ENCODE results near the gene FAM83D.

The FAM83D gene

DNA sequence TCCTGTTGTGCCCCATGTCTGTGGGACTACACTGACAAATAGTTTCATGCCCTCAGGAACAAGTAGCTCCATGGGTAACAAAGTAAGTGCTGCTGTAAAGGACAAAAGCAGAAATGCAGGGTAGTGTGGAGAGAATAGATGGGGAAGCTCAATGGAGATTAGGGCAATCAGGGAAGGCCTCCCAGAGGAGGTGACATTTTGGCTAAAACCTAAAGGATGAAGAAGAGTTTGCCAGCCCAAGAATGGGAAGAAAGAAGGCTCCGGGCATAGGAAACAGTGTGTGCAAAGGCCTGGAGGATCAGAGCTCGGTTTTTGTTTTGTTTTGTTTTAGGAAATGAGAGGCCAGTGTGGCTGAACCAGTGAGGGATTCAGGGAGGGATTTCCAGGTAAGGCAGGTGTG, 43.6 kb upstream of the FAM83D start:
- DNase-seq (ENCODE audit: low read depth, low spot score): no peak
- CTCF ChIA-PET: interaction anchor here (1.0 to 6.7 kb wide), 4 partner anchors 11 to 237 kb away, joined by 3 to 40 read pairs (median 3); no protein-coding TSS in a partner anchor
- TF ChIP-seq, protein P1, sequence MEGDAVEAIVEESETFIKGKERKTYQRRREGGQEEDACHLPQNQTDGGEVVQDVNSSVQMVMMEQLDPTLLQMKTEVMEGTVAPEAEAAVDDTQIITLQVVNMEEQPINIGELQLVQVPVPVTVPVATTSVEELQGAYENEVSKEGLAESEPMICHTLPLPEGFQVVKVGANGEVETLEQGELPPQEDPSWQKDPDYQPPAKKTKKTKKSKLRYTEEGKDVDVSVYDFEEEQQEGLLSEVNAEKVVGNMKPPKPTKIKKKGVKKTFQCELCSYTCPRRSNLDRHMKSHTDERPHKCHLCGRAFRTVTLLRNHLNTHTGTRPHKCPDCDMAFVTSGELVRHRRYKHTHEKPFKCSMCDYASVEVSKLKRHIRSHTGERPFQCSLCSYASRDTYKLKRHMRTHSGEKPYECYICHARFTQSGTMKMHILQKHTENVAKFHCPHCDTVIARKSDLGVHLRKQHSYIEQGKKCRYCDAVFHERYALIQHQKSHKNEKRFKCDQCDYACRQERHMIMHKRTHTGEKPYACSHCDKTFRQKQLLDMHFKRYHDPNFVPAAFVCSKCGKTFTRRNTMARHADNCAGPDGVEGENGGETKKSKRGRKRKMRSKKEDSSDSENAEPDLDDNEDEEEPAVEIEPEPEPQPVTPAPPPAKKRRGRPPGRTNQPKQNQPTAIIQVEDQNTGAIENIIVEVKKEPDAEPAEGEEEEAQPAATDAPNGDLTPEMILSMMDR (IDR thresholded peaks at IDR 0.05; ENCODE audit: insufficient read depth, low read length, missing control alignments): no peak
- POLR2A ChIA-PET: no interaction called here
- H3K4me3 ChIP-seq (ENCODE audit: low read depth, low read length): no peak overlapping the region

DNA sequence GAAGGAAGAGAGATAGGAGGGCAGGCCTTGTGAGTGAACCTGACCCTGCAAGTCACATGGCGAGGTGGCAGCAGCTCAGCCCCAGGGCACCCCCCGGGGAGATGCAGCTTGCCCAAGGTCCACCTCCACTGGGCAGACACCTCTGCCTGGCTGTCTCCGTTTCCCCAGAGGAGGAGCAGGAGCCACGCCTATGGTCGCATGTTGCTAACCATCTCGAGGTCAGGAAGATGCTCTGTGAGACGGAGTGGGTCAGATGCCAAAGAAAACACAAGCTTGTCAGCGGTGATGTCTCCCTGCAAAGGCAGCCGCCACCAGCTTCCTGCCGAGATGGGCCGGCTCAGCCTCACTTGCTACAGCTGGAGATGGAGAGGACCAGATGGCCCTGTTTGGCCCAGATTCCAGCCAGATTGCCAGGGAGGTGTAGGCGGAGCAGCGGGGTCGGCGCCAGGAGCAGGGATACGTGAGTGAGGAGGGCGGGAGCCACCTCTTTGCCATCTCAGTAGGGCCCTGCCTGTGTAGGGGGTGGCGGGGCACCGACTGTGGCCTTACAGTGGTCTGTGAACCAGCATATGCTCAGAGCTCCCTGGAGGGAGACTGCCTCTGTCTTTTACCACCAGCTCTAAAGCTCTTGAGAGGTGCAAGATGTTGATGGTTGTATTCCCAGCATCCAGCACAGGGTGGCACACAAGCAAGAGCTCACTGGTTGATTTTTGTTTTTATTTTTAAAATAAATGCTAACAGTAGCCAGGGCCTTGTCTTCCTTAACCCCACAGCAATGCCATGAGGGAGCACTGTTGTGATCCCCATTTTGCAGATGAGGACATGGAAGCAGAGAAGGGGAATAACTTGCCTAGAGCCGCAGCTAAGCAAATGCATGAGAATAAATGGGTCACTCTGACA, 42.9 kb upstream of the FAM83D start:
- TF ChIP-seq, protein P1 (IDR thresholded peaks at IDR 0.05; ENCODE audit: insufficient read depth, low read length, missing control alignments): no peak
- no peak overlapping the region for H3K4me3 ChIP-seq (ENCODE audit: low read depth, low read length)
- DNase-seq (ENCODE audit: low read depth, low spot score): no peak
- CTCF ChIA-PET: interaction anchor here (1.0 to 6.7 kb wide), 4 partner anchors 10 to 238 kb away, joined by 3 to 40 read pairs (median 3); no protein-coding TSS in a partner anchor
- POLR2A ChIA-PET: no interaction called here

DNA sequence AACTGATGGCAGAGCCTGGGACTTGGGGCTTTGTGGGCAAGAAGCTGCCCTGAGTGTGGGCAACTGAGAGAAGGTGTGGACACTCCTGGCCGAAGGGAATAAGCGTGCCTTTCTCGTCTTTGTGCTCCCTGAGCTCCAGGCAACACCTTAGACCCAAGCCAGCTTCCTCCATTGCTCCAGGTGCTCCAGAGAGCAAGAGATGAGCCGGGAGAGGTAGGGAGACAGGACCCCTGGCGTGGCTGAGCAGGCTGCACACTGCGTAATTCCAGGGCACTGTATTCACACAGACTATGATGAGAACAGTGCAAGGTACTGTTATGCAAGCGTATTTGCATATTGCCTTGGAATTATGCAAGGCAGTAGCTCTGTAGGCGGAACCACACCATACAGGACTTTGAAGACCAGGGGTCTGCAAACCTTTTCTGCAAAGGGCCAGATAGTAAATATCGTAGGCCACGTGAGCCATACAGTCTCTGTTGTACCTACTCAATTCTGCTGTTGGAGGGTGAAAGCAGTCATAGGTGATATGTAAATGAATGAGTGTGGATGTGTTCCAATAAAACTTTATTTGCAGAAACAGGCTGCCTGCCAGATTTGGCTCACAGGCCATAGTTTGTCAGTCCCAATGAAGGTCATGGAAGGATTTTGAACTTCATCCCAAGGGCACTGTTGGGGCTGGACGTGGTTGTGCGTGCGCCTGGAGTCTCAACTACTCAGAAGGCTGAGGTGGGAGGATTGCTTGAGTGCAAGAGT, 42.1 kb upstream of the FAM83D start:
- no peak overlapping the region for H3K4me3 ChIP-seq (ENCODE audit: low read depth, low read length)
- ChIA-PET CTCF (interaction anchor here (6.7 kb wide), 1 partner anchor 10 kb away, joined by 40 read pairs; no protein-coding TSS in a partner anchor), POLR2A (no interaction called here)

DNA sequence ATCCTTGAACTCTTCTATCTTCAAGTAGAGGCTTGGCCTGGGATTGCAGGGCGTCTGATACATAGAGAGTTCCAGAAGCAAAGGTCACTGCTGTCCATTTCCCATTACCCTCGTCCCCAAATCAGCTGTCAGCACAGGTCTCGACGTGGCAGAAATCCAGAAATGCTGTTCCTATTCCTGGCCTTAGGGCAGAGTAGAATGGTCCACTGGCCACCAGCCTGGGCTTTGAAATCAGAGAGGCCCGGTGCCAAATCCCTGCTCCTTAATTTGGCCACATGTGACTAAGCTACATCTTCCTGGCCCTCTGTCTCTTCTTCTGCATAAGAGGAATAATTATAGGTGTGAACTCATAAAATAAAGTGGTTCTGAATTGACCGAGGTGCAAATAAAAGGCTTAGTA, 40.9 kb upstream of the FAM83D start:
- H3K4me3 ChIP-seq (ENCODE audit: low read depth, low read length): no peak overlapping the region
- TF ChIP-seq, protein P1 (IDR thresholded peaks at IDR 0.05; ENCODE audit: insufficient read depth, low read length, missing control alignments): no peak
- DNase-seq (ENCODE audit: low read depth, low spot score): no peak
- POLR2A ChIA-PET: interaction anchor here (0.7 kb wide), 1 partner anchor 165 kb away, joined by 3 read pairs; no protein-coding TSS in a partner anchor
- CTCF ChIA-PET: interaction anchor here (0.9 kb wide), 1 partner anchor 239 kb away, joined by 3 read pairs; no protein-coding TSS in a partner anchor

More for the DNA sequence above, 42.1 kb upstream of the FAM83D start:
- TF ChIP-seq, protein P1 (IDR thresholded peaks at IDR 0.05; ENCODE audit: insufficient read depth, low read length, missing control alignments): no peak
- no peak for DNase-seq (ENCODE audit: low read depth, low spot score)

DNA sequence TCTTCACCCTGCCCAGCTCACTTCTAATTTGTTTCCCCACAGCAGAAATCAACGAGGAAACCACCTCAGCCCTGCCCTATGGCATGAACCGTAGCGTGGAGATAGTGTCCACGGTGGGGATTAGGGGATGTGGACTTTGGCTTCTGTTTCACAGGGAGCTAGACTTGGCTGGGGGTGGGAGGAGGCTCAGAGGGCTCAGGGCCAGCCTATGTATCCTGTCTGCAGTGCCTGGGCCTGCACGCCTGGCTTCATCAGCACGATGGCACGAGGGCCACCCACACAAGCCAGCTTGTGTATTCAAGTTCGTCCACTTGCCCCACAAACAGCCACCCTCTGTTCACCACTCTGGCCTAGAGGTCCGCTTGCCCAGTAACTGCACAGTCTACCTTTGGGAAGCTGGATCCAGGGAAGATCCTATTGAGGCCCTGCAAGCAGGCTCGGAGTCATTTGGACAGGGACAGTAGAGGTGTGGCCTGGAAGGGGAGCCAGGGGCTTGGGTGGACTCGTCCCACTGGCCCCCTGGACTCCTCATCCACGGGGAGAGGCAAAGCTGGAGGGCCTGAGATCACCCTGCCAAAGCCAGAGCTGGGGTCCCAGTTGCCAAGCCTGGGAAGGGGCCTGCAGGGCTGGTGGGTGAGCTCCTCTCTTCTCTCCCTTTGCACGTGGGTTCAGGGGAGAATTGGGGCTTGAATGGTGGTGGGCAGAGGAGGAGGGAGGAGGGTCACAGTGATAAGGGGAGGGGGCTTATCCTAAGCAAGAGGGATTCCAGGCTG, 38.0 kb upstream of the FAM83D start:
- POLR2A ChIA-PET: no interaction called here

More for the DNA sequence above, 38.0 kb upstream of the FAM83D start:
- CTCF ChIA-PET: no interaction called here
- TF ChIP-seq, protein P1 (IDR thresholded peaks at IDR 0.05; ENCODE audit: insufficient read depth, low read length, missing control alignments): no peak
- DNase-seq (ENCODE audit: low read depth, low spot score): no peak
- no peak overlapping the region for H3K4me3 ChIP-seq (ENCODE audit: low read depth, low read length)
